ENCODE data around the gene OR10V1. TPM values are rescaled to one million over a fixed set of nuclear protein-coding genes. Genes with fewer than 3 reads are reported as not detected.
"Not testable (repeated sequence)": the region's sequence is repeated elsewhere in the genome, so short reads cannot be mapped to it uniquely, and the experiment has no call there.

OR10V1 gene
- total RNA-seq, 1 experiment from 2014 or later: not detected

- DNase-seq (ENCODE audit: low read depth): peak; percentile 48
Measured at GRCh38 chr11:59710136-59710847, 3.4 kb downstream of the OR10V1 start.

- DNase-seq (ENCODE audit: low read depth): peak; percentile 66
Measured at GRCh38 chr11:59708537-59708936, 5.1 kb downstream of the OR10V1 start.

GRCh38 chr11:59707371-59707770 lies 6.3 kb downstream of the OR10V1 start:
- no peak for DNase-seq (ENCODE audit: low read depth)

GRCh38 chr11:59706518-59707285 lies 6.9 kb downstream of the OR10V1 start:
- peak; percentile 97 for DNase-seq (ENCODE audit: low read depth)

GRCh38 chr11:59705294-59705693 lies 8.4 kb downstream of the OR10V1 start:
- DNase-seq (ENCODE audit: low read depth): peak; percentile 39

GRCh38 chr11:59703515-59703914 lies 10.1 kb downstream of the OR10V1 start:
- DNase-seq (ENCODE audit: low read depth): not testable (repeated sequence)

- not testable (repeated sequence) for DNase-seq (ENCODE audit: low read depth)
Measured at GRCh38 chr11:59700157-59700556, 13.5 kb downstream of the OR10V1 start.

GRCh38 chr11:59698506-59698905 lies 15.1 kb downstream of the OR10V1 start:
- no peak for DNase-seq (ENCODE audit: low read depth)

- DNase-seq (ENCODE audit: low read depth): no peak
Measured at GRCh38 chr11:59692915-59693314, 20.7 kb downstream of the OR10V1 start.

GRCh38 chr11:59691156-59691555 lies 22.5 kb downstream of the OR10V1 start:
- no peak for DNase-seq (ENCODE audit: low read depth)

- no peak for DNase-seq (ENCODE audit: low read depth)
Measured at GRCh38 chr11:59689015-59689414, 24.6 kb downstream of the OR10V1 start.

GRCh38 chr11:59681260-59681725 lies 32.4 kb downstream of the OR10V1 start:
- DNase-seq (ENCODE audit: low read depth): not testable (repeated sequence)

- peak; percentile 79 for DNase-seq (ENCODE audit: low read depth)
Measured at GRCh38 chr11:59680287-59681154, 33.1 kb downstream of the OR10V1 start.

- DNase-seq (ENCODE audit: low read depth): no peak
Measured at GRCh38 chr11:59679347-59679746, 34.3 kb downstream of the OR10V1 start.

GRCh38 chr11:59678813-59679165 lies 34.9 kb downstream of the OR10V1 start:
- no peak for DNase-seq (ENCODE audit: low read depth)

- no peak for DNase-seq (ENCODE audit: low read depth)
Measured at GRCh38 chr11:59678118-59678812, 35.4 kb downstream of the OR10V1 start.

GRCh38 chr11:59676205-59676604 lies 37.4 kb downstream of the OR10V1 start:
- DNase-seq (ENCODE audit: low read depth): peak; percentile 50

- DNase-seq (ENCODE audit: low read depth): no peak
Measured at GRCh38 chr11:59674291-59674690, 39.4 kb downstream of the OR10V1 start.

- no peak for DNase-seq (ENCODE audit: low read depth)
Measured at GRCh38 chr11:59673291-59673690, 40.4 kb downstream of the OR10V1 start.

- no peak for DNase-seq (ENCODE audit: low read depth)
Measured at GRCh38 chr11:59671471-59671870, 42.2 kb downstream of the OR10V1 start.

- peak; percentile 58 for DNase-seq (ENCODE audit: low read depth)
Measured at GRCh38 chr11:59669611-59670009, 44.0 kb downstream of the OR10V1 start.
